Natural killer cell (primary cell): ENCODE measurements around the gene SMAD3. TPM values are rescaled to one million over a fixed set of nuclear protein-coding genes. Genes with fewer than 3 reads are reported as not detected.

Experiments
- ATAC-seq, 3 donors: fragments of 150-1000 bp in 2 of 3; fragments of 200-7000 bp in 1 of 3; cut with Tn5 transposase; 1 replicate in 1 of 3; 2 replicates in 2 of 3; pipeline ENCODE4 v1.10.0; 2021; ENCODE audit warnings: mild to moderate bottlenecking in 2 of 3, moderate library complexity in 2 of 3
- DNase-seq, 2 donors: peaks; one replicate each; pipeline versions ENCODE4 v3.0.0 to v3.0.0-alpha.2; 2013 to 2021; ENCODE audit warnings: mixed read lengths in 1 of 2
- H3K27ac ChIP-seq: one replicate; pipeline ENCODE4 v1.5.1; 2013; ENCODE audit warnings: mild to moderate bottlenecking, low read length
- H3K27me3 ChIP-seq: one replicate; pipeline ENCODE4 v1.6.1; 2013; ENCODE audit warnings: low read length; ENCODE audit not compliant: control insufficient read depth, insufficient read depth
- H3K36me3 ChIP-seq: one replicate; pipeline ENCODE4 v1.6.1; 2013; ENCODE audit warnings: low read length; ENCODE audit not compliant: control insufficient read depth, insufficient read depth
- H3K4me1 ChIP-seq: one replicate; pipeline ENCODE4 v1.6.1; 2013; ENCODE audit warnings: low read length; ENCODE audit not compliant: control insufficient read depth, insufficient read depth
- H3K4me3 ChIP-seq: one replicate; pipeline ENCODE4 v1.5.1; 2013; ENCODE audit warnings: low read length
- H3K9me3 ChIP-seq: one replicate; pipeline ENCODE4 v1.6.1; 2013; ENCODE audit warnings: low read length; ENCODE audit not compliant: control insufficient read depth, insufficient read depth
- H3K27ac Mint-ChIP-seq, 2 donors: one replicate each; pipeline ENCODE4 v1.8.0; 2022; ENCODE audit warnings: mild to moderate bottlenecking in 2 of 2, mixed read lengths in 2 of 2, moderate library complexity in 1 of 2
- H3K27me3 Mint-ChIP-seq, 2 donors: one replicate each; pipeline ENCODE4 v1.8.0; 2022; ENCODE audit warnings: low read depth in 2 of 2, mixed read lengths in 2 of 2
- H3K36me3 Mint-ChIP-seq: one replicate; pipeline ENCODE4 v1.8.0; 2022; ENCODE audit warnings: mixed read lengths
- H3K4me1 Mint-ChIP-seq, 2 donors: one replicate each; pipeline ENCODE4 v1.8.0; 2022; ENCODE audit warnings: mixed read lengths in 2 of 2
- H3K4me3 Mint-ChIP-seq: one replicate; pipeline ENCODE4 v1.8.0; 2022; ENCODE audit warnings: mild to moderate bottlenecking, moderate library complexity, mixed read lengths
- H3K9me3 Mint-ChIP-seq, 2 donors: one replicate each; pipeline ENCODE4 v1.8.0; 2022; ENCODE audit warnings: mixed read lengths in 2 of 2
- WGBS: methylation state at CpG from one replicate; pipeline ENCODE4 v1.1.7; 2013; ENCODE audit warnings: missing lambda C conversion rate; ENCODE audit not compliant: insufficient coverage; 5-methylcytosine and 5-hydroxymethylcytosine counted together
- intact Hi-C: fragments of 100-400 bp; cut with micrococcal nuclease; formaldehyde crosslinking; loops from one replicate; pipeline ENCODE4 v1.14.2; 2022
- total RNA-seq, 4 donors: library from RNA; stranded (reverse); fragments of 120-200 nt in 1 of 4; gene quantifications; one replicate each; pipeline versions ENCODE4 v1.2.3 to v1.2.4, GENCODE V29; 2013 to 2022
- TF ChIP-seq, protein P1 (sequence below): fragments of 200-600 bp; IDR thresholded peaks from one replicate; pipeline ENCODE4 v1.8.0; 2022; ENCODE audit warnings: antibody characterized with exemption

SMAD3 gene
- total RNA-seq, 3 donors from 2014 or later (not counting 1 experiment from before 2014, with no cell fraction given): 47.1 to 72.6 (median 63.0) TPM

DNA sequence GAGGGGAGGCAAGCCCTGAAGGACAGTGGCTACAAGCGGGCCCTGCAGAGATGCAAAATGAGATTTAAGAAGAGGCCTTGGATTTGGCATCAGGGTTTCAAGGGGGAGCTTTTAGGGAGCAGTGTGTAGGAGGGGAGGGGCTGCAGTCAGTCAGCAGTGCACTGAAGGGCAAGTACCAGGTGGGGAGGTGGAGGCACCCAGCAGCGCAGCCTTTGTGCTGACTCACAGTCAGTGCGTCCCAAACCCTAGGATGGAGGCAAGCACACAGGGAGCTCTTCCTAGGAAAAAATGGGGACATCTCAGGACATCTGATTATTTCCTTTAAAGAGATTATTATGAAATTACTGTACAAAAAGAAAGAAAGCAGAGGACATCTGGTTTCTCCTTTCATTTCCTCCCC lies 109.0 kb downstream of the SMAD3 start:
- Mint-ChIP-seq H3K4me1 (peaks cover 29 to 47% of the 10 kb centered on the region in 2 donors), H3K36me3 (peaks cover 8% of the 10 kb centered on the region)
- intact Hi-C loops: no loop called here

DNA sequence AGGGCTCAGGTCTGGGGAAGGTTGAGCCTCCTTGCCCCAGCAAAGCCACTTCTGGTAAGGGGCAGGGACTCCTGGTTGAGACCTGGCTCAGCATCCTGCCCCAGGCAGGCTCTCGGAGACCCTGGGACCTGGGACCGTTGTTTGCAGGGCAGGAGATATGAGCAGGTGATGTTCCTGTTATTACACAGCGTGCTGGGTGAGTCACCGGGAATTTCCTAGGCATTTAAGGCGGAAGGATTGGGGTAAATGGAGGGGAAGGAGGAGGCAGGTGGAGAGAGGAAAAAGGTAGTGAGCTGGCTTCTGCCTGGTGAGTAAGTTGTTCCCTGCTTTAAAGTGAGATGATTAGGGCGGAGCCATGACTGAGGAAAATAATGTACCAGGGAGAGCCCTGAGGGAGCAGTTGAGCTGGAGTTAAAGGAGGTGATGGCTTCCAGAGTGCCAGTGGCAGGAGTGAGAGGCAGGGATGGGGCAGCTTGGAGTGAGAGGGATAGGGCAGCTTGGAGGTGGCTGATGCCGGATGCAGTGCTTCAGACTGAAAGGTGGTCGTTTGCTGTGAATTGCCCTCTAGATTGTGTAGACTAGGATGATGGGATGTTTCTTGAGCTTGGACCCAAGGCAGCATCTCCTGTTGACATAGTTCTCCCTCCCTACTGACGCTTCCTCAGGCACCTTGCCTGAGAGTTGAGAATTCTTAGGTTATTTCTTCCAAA lies 109.6 kb downstream of the SMAD3 start:
- WGBS: 85% methylated on average over 9 of the region's 9 CpGs
- Mint-ChIP-seq H3K36me3 (peaks cover 8% of the 10 kb centered on the region), H3K4me3 (no peak overlapping the region), H3K27ac (peak overlapping the region; percentile 74), H3K9me3 (no peaks in the 10 kb centered on the region), H3K4me1 (peaks cover 31 to 52% of the 10 kb centered on the region in 2 donors), H3K27me3 (no peaks in the 10 kb centered on the region)
- intact Hi-C loops: loop anchor here (5.0 kb wide), 1 partner anchor 43 kb away; no protein-coding TSS in a partner anchor
- no peaks in the 10 kb centered on the region for H3K27me3 ChIP-seq
- H3K9me3 ChIP-seq: no peaks in the 10 kb centered on the region
- peaks cover 21% of the 10 kb centered on the region for H3K36me3 ChIP-seq
- H3K27ac ChIP-seq: peak overlapping the region; percentile 12
- no peak for ATAC-seq
- DNase-seq: no peak
- TF ChIP-seq, protein P1, sequence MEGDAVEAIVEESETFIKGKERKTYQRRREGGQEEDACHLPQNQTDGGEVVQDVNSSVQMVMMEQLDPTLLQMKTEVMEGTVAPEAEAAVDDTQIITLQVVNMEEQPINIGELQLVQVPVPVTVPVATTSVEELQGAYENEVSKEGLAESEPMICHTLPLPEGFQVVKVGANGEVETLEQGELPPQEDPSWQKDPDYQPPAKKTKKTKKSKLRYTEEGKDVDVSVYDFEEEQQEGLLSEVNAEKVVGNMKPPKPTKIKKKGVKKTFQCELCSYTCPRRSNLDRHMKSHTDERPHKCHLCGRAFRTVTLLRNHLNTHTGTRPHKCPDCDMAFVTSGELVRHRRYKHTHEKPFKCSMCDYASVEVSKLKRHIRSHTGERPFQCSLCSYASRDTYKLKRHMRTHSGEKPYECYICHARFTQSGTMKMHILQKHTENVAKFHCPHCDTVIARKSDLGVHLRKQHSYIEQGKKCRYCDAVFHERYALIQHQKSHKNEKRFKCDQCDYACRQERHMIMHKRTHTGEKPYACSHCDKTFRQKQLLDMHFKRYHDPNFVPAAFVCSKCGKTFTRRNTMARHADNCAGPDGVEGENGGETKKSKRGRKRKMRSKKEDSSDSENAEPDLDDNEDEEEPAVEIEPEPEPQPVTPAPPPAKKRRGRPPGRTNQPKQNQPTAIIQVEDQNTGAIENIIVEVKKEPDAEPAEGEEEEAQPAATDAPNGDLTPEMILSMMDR: no peak
- H3K4me1 ChIP-seq: peaks cover 21% of the 10 kb centered on the region
- H3K4me3 ChIP-seq: no peak overlapping the region

More for the DNA sequence above, 109.0 kb downstream of the SMAD3 start:
- DNase-seq (no peak), ATAC-seq (no peak)
- peaks cover 22% of the 10 kb centered on the region for H3K36me3 ChIP-seq
- H3K4me3 ChIP-seq: no peak overlapping the region
- H3K27me3 ChIP-seq: no peaks in the 10 kb centered on the region
- H3K4me1 ChIP-seq: peaks cover 21% of the 10 kb centered on the region
- TF ChIP-seq, protein P1: no peak
- no peak overlapping the region for H3K27ac ChIP-seq
- H3K27ac Mint-ChIP-seq: peak overlapping the region; percentile 74
- H3K9me3 Mint-ChIP-seq: no peaks in the 10 kb centered on the region
- 93% methylated on average over 3 of the region's 3 CpGs for WGBS
- H3K9me3 ChIP-seq: no peaks in the 10 kb centered on the region
- no peak overlapping the region for H3K4me3 Mint-ChIP-seq
- H3K27me3 Mint-ChIP-seq: no peaks in the 10 kb centered on the region

DNA sequence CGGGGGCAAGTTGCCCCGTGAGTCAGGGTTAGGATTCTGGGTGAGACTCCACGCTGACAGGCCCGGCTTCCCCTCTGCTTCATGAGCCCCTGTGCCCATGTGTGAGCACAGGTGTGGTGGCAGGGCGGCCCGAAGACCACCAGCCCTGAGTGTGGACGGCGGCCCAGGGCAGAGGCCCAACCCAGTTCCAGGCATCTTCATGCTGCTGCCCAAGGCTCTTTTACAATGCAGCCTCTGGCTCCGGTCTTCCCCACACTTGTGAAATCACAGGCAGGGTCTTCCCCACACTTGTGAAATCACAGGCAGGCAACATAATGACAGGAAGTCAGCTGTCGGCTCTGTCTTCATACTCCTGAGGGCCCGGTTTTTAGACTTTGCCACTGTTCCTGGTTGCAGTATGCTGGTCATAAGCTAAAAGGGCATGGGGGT lies 110.3 kb downstream of the SMAD3 start:
- Mint-ChIP-seq H3K27ac (peak overlapping the region; percentile 74), H3K27me3 (no peaks in the 10 kb centered on the region), H3K36me3 (peaks cover 8% of the 10 kb centered on the region), H3K4me3 (no peak overlapping the region), H3K9me3 (no peaks in the 10 kb centered on the region), H3K4me1 (peaks cover 26 to 48% of the 10 kb centered on the region in 2 donors)
- peak in 1 of 2 donors; percentile 53 for DNase-seq
- H3K9me3 ChIP-seq: no peaks in the 10 kb centered on the region
- ATAC-seq: peak; percentile 74 to 92 (median 89)
- H3K4me3 ChIP-seq: no peak overlapping the region
- peaks cover 21% of the 10 kb centered on the region for H3K4me1 ChIP-seq
- WGBS: 50% methylated on average over 11 of the region's 11 CpGs
- intact Hi-C loops: loop anchor here (5.0 kb wide), 1 partner anchor 43 kb away; no protein-coding TSS in a partner anchor
- H3K36me3 ChIP-seq: peaks cover 15% of the 10 kb centered on the region
- TF ChIP-seq, protein P1: no peak
- no peaks in the 10 kb centered on the region for H3K27me3 ChIP-seq
- peak overlapping the region; percentile 12 for H3K27ac ChIP-seq
